ENCODE measurements around the gene INPP5D. TPM values are rescaled to one million over a fixed set of nuclear protein-coding genes. Genes with fewer than 3 reads are reported as not detected.
"Not testable (repeated sequence)": the region's sequence is repeated elsewhere in the genome, so short reads cannot be mapped to it uniquely, and the experiment has no call there.

INPP5D gene
- total RNA-seq, 1 donor from 2014 or later, result 8.9 TPM

DNA sequence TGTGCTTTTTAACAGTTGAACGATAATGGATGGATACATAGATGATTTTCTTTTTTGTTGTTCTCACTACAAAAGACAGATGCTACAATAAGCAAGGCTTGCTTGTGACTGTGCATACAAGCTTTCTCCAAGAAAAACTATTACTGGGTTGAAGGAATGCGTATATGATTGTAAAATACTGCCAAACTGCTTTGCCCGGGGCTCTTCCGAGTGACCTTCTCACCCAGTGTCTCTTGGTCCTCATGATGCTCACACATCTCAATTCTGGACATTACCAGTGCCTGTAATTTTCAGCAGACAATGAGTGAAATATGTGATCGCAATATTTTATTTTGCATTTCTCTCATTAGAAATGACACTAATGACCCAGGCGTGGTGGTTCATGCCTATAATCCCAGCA, 35.9 kb downstream of the INPP5D start:
- TF ChIP-seq, protein P1, sequence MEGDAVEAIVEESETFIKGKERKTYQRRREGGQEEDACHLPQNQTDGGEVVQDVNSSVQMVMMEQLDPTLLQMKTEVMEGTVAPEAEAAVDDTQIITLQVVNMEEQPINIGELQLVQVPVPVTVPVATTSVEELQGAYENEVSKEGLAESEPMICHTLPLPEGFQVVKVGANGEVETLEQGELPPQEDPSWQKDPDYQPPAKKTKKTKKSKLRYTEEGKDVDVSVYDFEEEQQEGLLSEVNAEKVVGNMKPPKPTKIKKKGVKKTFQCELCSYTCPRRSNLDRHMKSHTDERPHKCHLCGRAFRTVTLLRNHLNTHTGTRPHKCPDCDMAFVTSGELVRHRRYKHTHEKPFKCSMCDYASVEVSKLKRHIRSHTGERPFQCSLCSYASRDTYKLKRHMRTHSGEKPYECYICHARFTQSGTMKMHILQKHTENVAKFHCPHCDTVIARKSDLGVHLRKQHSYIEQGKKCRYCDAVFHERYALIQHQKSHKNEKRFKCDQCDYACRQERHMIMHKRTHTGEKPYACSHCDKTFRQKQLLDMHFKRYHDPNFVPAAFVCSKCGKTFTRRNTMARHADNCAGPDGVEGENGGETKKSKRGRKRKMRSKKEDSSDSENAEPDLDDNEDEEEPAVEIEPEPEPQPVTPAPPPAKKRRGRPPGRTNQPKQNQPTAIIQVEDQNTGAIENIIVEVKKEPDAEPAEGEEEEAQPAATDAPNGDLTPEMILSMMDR (IDR thresholded peaks at IDR 0.05; ENCODE audit: unreplicated experiment), result no peak
- Mint-ChIP-seq H3K27me3 (ENCODE audit: low read depth) (peaks cover 14% of the 10 kb centered on the region), H3K27ac (no peak overlapping the region), H3K4me1 (peaks cover 3% of the 10 kb centered on the region), H3K36me3 (no peaks in the 10 kb centered on the region), H3K4me3 (no peak overlapping the region), H3K9me3 (no peaks in the 10 kb centered on the region)
- no peak for DNase-seq (ENCODE audit: low spot score in 2 of 2, unreplicated experiment in 2 of 2)

DNA sequence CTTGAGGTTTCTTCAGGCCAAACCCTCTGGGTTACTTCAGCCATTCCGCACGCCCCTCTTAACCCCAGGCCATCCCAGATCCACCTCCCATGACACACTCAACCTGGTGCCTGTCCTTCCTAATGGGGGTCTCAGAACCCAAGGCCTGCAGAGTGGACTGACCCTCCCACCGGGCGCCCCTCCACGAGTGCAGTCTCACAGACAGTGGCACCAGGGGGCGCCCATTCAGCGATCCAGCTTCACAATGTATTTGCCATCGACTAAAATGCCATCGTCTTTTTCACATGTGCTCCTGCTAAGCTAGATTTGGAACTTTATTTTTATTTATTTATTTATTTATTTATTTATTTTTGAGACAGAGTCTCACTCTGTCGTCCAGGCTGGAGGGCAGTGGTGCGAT, 38.5 kb downstream of the INPP5D start:
- no peak for DNase-seq (ENCODE audit: low spot score in 2 of 2, unreplicated experiment in 2 of 2)
- H3K27ac Mint-ChIP-seq, result no peak overlapping the region
- TF ChIP-seq, protein P1 (IDR thresholded peaks at IDR 0.05; ENCODE audit: unreplicated experiment), result no peak
- H3K4me3 Mint-ChIP-seq, result no peak overlapping the region
- no peaks in the 10 kb centered on the region for H3K36me3 Mint-ChIP-seq
- H3K27me3 Mint-ChIP-seq (ENCODE audit: low read depth), result peaks cover 15% of the 10 kb centered on the region
- H3K4me1 Mint-ChIP-seq, result no peaks in the 10 kb centered on the region
- H3K9me3 Mint-ChIP-seq, result no peaks in the 10 kb centered on the region

DNA sequence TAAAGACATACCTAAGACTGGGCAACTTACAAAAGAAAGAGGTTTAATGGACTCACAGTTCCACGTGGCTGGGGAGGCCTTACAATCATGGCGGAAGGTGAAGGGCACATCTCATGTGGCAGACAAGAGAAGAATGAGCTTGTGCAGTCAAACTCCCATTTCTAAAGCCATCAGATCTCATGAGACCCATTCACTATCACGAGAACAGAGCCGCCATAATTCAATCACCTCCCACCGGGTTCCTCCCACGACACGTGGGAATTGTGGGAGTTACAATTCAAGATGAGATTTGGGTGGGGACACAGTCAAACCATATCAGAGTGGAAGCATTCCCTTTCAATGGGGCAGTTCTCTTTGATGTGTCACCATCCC, 39.7 kb downstream of the INPP5D start:
- not testable (repeated sequence) for H3K4me3 Mint-ChIP-seq; H3K36me3 Mint-ChIP-seq; H3K4me1 Mint-ChIP-seq; DNase-seq (ENCODE audit: low spot score in 2 of 2, unreplicated experiment in 2 of 2); H3K9me3 Mint-ChIP-seq; H3K27ac Mint-ChIP-seq
- peaks cover 16% of the 10 kb centered on the region for H3K27me3 Mint-ChIP-seq (ENCODE audit: low read depth)

DNA sequence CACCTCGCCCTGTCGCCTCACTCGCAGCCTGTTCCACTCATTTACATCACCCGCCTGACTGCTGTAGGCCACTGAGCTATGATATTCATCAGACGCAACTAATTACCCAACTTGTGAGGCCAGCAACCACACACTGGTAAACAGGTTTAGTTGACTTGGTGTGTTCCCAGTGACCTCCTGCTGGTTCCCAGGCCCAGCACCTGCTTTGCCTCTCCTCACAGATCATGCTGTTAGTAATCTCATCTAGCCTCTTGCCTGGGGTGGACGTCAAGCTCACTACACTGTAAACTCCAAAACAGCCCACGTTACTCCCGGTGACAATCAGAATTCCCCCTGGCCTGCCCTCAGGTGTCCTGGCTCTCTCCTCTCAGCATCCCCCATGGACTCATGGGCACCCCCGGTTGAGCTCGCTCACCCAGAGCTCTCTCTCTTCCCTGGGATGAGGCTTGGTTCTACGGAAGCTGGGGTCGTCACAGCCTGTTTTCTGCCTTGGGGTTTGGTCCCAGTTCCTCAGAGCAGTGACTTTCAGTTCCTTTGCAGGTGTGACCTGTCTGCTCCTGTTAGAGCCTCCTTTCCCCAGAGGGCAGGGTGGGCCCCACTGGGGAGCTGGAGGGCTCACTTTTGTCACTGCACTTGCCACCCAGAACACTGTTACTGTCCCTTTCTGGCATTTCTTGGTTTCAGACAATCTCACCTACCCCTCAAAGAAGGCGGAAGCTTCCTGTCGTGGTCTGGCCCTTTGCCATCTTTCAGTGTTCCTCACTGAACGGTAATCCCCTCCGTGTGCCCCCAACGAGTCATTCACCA, 40.3 kb downstream of the INPP5D start:
- H3K27ac Mint-ChIP-seq, result no peak overlapping the region
- no peak overlapping the region for H3K4me3 Mint-ChIP-seq
- no peaks in the 10 kb centered on the region for H3K36me3 Mint-ChIP-seq
- no peaks in the 10 kb centered on the region for H3K4me1 Mint-ChIP-seq
- TF ChIP-seq, protein P1 (IDR thresholded peaks at IDR 0.05; ENCODE audit: unreplicated experiment), result no peak
- H3K9me3 Mint-ChIP-seq, result no peaks in the 10 kb centered on the region
- DNase-seq (ENCODE audit: low spot score in 2 of 2, unreplicated experiment in 2 of 2), result no peak
- peaks cover 16% of the 10 kb centered on the region for H3K27me3 Mint-ChIP-seq (ENCODE audit: low read depth)

DNA sequence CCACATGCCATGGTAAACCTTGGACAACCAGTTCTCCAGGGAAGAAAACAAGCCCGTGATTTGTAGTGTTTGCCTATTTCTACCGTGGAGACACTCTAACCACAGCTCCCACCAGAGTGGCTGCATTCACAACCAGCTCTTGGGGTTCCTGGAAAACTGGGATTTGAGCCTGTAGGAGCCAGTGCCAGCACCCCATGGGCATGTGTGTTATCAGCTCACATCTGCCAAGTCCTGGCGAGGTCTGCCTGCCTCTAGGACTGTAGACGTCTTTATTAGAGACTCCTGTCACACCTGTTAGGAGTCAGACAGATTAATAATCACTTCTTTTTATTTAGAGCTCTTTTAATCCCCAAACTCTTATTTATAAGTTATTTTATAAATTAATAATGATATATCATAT, 41.0 kb downstream of the INPP5D start:
- Mint-ChIP-seq H3K4me3 (no peak overlapping the region), H3K27ac (no peak overlapping the region), H3K27me3 (ENCODE audit: low read depth) (peaks cover 18% of the 10 kb centered on the region), H3K9me3 (no peaks in the 10 kb centered on the region), H3K36me3 (no peaks in the 10 kb centered on the region), H3K4me1 (no peaks in the 10 kb centered on the region)
- TF ChIP-seq, protein P1 (IDR thresholded peaks at IDR 0.05; ENCODE audit: unreplicated experiment), result no peak
- no peak for DNase-seq (ENCODE audit: low spot score in 2 of 2, unreplicated experiment in 2 of 2)

DNA sequence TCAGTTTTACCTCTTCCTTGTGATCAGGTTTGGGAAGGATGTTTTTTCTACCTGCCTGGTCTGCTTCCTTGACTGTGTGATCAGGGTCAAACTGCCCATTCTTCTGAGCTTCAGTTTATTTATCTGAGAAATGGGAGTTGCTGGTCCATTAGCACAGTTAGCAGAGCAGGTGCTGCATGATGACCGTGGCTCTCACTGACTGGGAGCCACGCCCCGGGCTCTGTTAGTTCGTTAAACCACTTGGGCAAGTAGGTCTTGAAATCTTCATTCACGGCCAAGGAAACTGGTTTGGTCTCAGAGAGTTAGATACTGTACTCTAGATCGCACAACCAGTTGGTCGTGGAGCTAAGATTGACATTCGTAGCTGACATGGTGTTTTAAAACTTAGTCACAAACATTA, 41.7 kb downstream of the INPP5D start:
- H3K4me1 Mint-ChIP-seq, result no peaks in the 10 kb centered on the region
- no peaks in the 10 kb centered on the region for H3K36me3 Mint-ChIP-seq
- TF ChIP-seq, protein P1 (IDR thresholded peaks at IDR 0.05; ENCODE audit: unreplicated experiment), result no peak
- no peak overlapping the region for H3K27ac Mint-ChIP-seq
- no peak for DNase-seq (ENCODE audit: low spot score in 2 of 2, unreplicated experiment in 2 of 2)
- H3K4me3 Mint-ChIP-seq, result no peak overlapping the region
- peaks cover 24% of the 10 kb centered on the region for H3K27me3 Mint-ChIP-seq (ENCODE audit: low read depth)
- H3K9me3 Mint-ChIP-seq, result no peaks in the 10 kb centered on the region
